HepG2 (cell line): Measurements from ENCODE around the gene PEMT. TPM values are rescaled to one million over a fixed set of nuclear protein-coding genes. Genes with fewer than 3 reads are reported as not detected.

Experiments
- CHD2 ChIP-seq: IDR thresholded peaks from 2 replicates; pipeline ENCODE4 v1.6.1; 2011; ENCODE audit warnings: low read depth, low read length, improper control_type of control experiment
- GTF2F1 ChIP-seq: fragments of 150-350 bp; IDR thresholded peaks from 2 replicates; pipeline ENCODE4 v1.6.1; 2014; ENCODE audit warnings: low read length
- HDAC6 ChIP-seq: fragments of 200-600 bp; sonication (generic); IDR thresholded peaks from 2 replicates; pipeline ENCODE4 v1.7.0; 2017; ENCODE audit warnings: mild to moderate bottlenecking, antibody characterized with exemption, low read length, low read depth
- HMG20B ChIP-seq: conservative IDR thresholded peaks from 2 replicates; pipeline ENCODE4 v1.6.1; 2016; ENCODE audit warnings: missing genetic modification reagents, missing compliant biosample characterization
- IRF2 ChIP-seq: IDR thresholded peaks from 2 replicates; pipeline ENCODE4 v1.6.1; 2018; ENCODE audit warnings: missing genetic modification reagents, missing compliant biosample characterization
- JDP2 ChIP-seq: sonication (generic); formaldehyde crosslinking; IDR thresholded peaks from 2 replicates; pipeline ENCODE4 v1.8.1; 2022; ENCODE audit warnings: missing genetic modification reagents, borderline replicate concordance
- KLF12 ChIP-seq: sonication (generic); formaldehyde crosslinking; IDR thresholded peaks from 2 replicates; pipeline ENCODE4 v1.4.0; 2020; ENCODE audit warnings: missing genetic modification reagents, borderline replicate concordance
- MLLT10 ChIP-seq: sonication (generic); formaldehyde crosslinking; IDR thresholded peaks from 2 replicates; pipeline ENCODE4 v1.4.0; 2020; ENCODE audit warnings: missing genetic modification reagents
- PAWR ChIP-seq: sonication (generic); formaldehyde crosslinking; IDR thresholded peaks from 2 replicates; pipeline ENCODE4 v1.4.0; 2020; ENCODE audit warnings: missing genetic modification reagents, mild to moderate bottlenecking, borderline replicate concordance
- PHF20 ChIP-seq: sonication (generic); formaldehyde crosslinking; IDR thresholded peaks from 2 replicates; pipeline ENCODE4 v1.5.0; 2020; ENCODE audit warnings: mild to moderate bottlenecking, missing genetic modification reagents
- PTBP1 ChIP-seq: fragments of 200-400 bp; formaldehyde crosslinking; IDR thresholded peaks from 2 replicates; pipeline ENCODE4 v1.6.1; 2018; ENCODE audit warnings: low read length, low read depth; ENCODE audit not compliant: poor library complexity, severe bottlenecking
- SCMH1 ChIP-seq: sonication (generic); formaldehyde crosslinking; IDR thresholded peaks from 2 replicates; pipeline ENCODE4 v1.9.0; 2021; ENCODE audit warnings: missing genetic modification reagents, mild to moderate bottlenecking, borderline replicate concordance
- TBX2 ChIP-seq: sonication (generic); formaldehyde crosslinking; IDR thresholded peaks from 2 replicates; pipeline ENCODE4 v1.5.0; 2020; ENCODE audit warnings: missing genetic modification reagents, mild to moderate bottlenecking, borderline replicate concordance
- ZBTB7B ChIP-seq: sonication (generic); formaldehyde crosslinking; IDR thresholded peaks from 2 replicates; pipeline ENCODE4 v1.4.0; 2020; ENCODE audit warnings: missing genetic modification reagents
- ZEB1 ChIP-seq: IDR thresholded peaks from 2 replicates; pipeline ENCODE4 v1.6.1; 2012; ENCODE audit warnings: mild to moderate bottlenecking, low read depth, inconsistent platforms; ENCODE audit not compliant: insufficient replicate concordance
- ZNF33A ChIP-seq: sonication (generic); formaldehyde crosslinking; IDR thresholded peaks from 2 replicates; pipeline ENCODE4 v1.5.1; 2020; ENCODE audit warnings: missing genetic modification reagents, mild to moderate bottlenecking, moderate library complexity, borderline replicate concordance
- ZNF563 ChIP-seq: sonication (generic); formaldehyde crosslinking; IDR thresholded peaks from 2 replicates; pipeline ENCODE4 v1.8.0; 2022; ENCODE audit warnings: mild to moderate bottlenecking, moderate library complexity, missing genetic modification reagents
- ZNF607 ChIP-seq: sonication (generic); formaldehyde crosslinking; IDR thresholded peaks from 2 replicates; pipeline ENCODE4 v1.5.1; 2020; ENCODE audit warnings: missing genetic modification reagents, mild to moderate bottlenecking, borderline replicate concordance
- ZNF737 ChIP-seq: sonication (generic); formaldehyde crosslinking; IDR thresholded peaks from 2 replicates; pipeline ENCODE4 v1.5.0; 2020; ENCODE audit warnings: missing genetic modification reagents, mild to moderate bottlenecking, borderline replicate concordance
- polyA plus RNA-seq, 8 experiments: library from polyadenylated mRNA; depleted of rRNA in 3 of 8; stranded (reverse) in 7 of 8; unstranded in 1 of 8; fragments of >200 nt; fragmentation: Illumina TruSeq in 4 of 8; extraction: Trizol in 4 of 8; gene quantifications; 2 replicates each; pipeline versions ENCODE4 v1.2.1 to v1.2.3, GENCODE V29; 2011 to 2016; ENCODE audit warnings: low read depth in 4 of 8, missing spikeins in 1 of 8, mixed read lengths in 1 of 8; ENCODE audit not compliant: insufficient read depth in 1 of 8
- total RNA-seq, 5 experiments: library from RNA; depleted of rRNA; stranded (reverse); fragments of >200 nt; fragmentation: Illumina TruSeq; extraction: Trizol; gene quantifications; 2 replicates each; pipeline ENCODE4 v1.2.3, GENCODE V29; 2016; ENCODE audit warnings: low read depth in 1 of 5
- TF ChIP-seq, protein P1 (sequence below): sonication (generic); formaldehyde crosslinking; IDR thresholded peaks from 2 replicates; pipeline ENCODE4 v1.4.0; 2020; ENCODE audit warnings: missing genetic modification reagents
- TF ChIP-seq, protein P2 (sequence below): sonication (generic); formaldehyde crosslinking; IDR thresholded peaks from 2 replicates; pipeline ENCODE4 v1.5.0; 2020; ENCODE audit warnings: missing genetic modification reagents
- TF ChIP-seq, protein P3 (sequence below): sonication (generic); formaldehyde crosslinking; conservative IDR thresholded peaks from 2 replicates; pipeline ENCODE4 v1.4.0; 2020; ENCODE audit warnings: missing genetic modification reagents
- TF ChIP-seq, protein P4 (sequence below): sonication (generic); formaldehyde crosslinking; IDR thresholded peaks from 2 replicates; pipeline ENCODE4 v1.8.1; 2023; ENCODE audit warnings: missing genetic modification reagents, mild to moderate bottlenecking, borderline replicate concordance
- TF ChIP-seq, protein P5 (sequence below): fragments of 450-650 bp; IDR thresholded peaks from 2 replicates; pipeline ENCODE4 v1.6.1; 2017

Gene PEMT
- total and polyA plus RNA-seq, 2 of the 13 experiments (the other 11 are each of a cell fraction or from before 2014, with no cell fraction given), result 31.7 to 43.6 TPM

DNA sequence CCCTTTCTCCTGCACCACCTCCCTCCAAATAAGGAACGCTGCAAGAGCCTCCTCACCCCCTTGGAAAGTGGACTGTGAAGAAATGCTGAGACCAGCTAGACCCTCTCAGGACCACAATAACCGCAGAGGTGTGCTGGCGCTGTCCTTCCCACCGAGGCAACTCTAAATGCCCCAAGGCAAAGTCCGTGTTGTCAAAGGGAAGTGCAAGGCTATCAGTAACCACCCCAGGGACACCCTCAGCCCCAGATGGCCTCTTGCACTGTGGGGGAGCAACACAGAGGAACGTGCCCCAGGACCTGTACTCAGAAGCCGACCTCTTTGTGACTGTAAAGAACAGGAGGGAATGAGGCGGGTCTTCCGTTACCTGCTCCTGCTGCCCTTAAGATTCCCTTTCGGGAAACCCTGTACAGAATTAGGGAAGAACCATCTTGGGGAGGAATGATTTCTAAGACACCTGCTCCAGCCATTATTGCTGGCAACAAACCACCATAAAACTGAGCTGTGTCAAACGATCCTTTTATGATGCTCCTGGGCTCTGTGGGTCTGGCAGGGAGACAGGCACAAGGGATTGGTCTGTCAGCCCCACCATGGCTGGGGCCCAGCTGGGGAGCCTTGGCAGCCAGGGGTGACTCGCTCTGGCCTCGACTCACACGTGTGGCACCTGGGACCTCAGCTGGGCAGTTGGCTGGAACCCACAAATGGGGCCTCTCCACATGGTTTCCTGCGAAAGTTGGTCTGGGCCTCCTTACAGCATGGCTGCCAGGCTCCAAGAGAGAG lies 129.3 kb downstream of the PEMT start (continued):
- TF ChIP-seq KLF12 (CRISPR knock-in tag), result no peak
- TF ChIP-seq, protein P1, sequence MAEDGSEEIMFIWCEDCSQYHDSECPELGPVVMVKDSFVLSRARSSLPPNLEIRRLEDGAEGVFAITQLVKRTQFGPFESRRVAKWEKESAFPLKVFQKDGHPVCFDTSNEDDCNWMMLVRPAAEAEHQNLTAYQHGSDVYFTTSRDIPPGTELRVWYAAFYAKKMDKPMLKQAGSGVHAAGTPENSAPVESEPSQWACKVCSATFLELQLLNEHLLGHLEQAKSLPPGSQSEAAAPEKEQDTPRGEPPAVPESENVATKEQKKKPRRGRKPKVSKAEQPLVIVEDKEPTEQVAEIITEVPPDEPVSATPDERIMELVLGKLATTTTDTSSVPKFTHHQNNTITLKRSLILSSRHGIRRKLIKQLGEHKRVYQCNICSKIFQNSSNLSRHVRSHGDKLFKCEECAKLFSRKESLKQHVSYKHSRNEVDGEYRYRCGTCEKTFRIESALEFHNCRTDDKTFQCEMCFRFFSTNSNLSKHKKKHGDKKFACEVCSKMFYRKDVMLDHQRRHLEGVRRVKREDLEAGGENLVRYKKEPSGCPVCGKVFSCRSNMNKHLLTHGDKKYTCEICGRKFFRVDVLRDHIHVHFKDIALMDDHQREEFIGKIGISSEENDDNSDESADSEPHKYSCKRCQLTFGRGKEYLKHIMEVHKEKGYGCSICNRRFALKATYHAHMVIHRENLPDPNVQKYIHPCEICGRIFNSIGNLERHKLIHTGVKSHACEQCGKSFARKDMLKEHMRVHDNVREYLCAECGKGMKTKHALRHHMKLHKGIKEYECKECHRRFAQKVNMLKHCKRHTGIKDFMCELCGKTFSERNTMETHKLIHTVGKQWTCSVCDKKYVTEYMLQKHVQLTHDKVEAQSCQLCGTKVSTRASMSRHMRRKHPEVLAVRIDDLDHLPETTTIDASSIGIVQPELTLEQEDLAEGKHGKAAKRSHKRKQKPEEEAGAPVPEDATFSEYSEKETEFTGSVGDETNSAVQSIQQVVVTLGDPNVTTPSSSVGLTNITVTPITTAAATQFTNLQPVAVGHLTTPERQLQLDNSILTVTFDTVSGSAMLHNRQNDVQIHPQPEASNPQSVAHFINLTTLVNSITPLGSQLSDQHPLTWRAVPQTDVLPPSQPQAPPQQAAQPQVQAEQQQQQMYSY (CRISPR knock-in tag), result no peak
- no peak for TF ChIP-seq GTF2F1
- no peak for TF ChIP-seq ZNF737
- TF ChIP-seq, protein P2, sequence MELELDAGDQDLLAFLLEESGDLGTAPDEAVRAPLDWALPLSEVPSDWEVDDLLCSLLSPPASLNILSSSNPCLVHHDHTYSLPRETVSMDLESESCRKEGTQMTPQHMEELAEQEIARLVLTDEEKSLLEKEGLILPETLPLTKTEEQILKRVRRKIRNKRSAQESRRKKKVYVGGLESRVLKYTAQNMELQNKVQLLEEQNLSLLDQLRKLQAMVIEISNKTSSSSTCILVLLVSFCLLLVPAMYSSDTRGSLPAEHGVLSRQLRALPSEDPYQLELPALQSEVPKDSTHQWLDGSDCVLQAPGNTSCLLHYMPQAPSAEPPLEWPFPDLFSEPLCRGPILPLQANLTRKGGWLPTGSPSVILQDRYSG (CRISPR knock-in tag), result no peak
- TF ChIP-seq ZBTB7B (CRISPR knock-in tag), result peak; percentile 69
- TF ChIP-seq ZEB1, result no peak
- no peak for TF ChIP-seq PTBP1
- no peak for TF ChIP-seq HMG20B (CRISPR knock-in tag)
- TF ChIP-seq, protein P3, sequence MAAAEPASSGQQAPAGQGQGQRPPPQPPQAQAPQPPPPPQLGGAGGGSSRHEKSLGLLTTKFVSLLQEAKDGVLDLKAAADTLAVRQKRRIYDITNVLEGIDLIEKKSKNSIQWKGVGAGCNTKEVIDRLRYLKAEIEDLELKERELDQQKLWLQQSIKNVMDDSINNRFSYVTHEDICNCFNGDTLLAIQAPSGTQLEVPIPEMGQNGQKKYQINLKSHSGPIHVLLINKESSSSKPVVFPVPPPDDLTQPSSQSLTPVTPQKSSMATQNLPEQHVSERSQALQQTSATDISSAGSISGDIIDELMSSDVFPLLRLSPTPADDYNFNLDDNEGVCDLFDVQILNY, result no peak
- no peak for TF ChIP-seq PHF20 (CRISPR knock-in tag)
- TF ChIP-seq CHD2, result no peak
- peak; percentile 86; the same call in 1 of the 2 replicates for TF ChIP-seq TBX2 (CRISPR knock-in tag)
- TF ChIP-seq ZNF33A (CRISPR knock-in tag), result no peak
- peak; percentile 78; the same call in 1 of the 2 replicates for TF ChIP-seq ZNF607
- no peak for TF ChIP-seq PAWR (CRISPR knock-in tag)
- no peak for TF ChIP-seq JDP2 (CRISPR knock-in tag)
- TF ChIP-seq, protein P4, sequence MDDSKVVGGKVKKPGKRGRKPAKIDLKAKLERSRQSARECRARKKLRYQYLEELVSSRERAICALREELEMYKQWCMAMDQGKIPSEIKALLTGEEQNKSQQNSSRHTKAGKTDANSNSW (CRISPR knock-in tag), result no peak
- TF ChIP-seq HDAC6, result no peak
- no peak for TF ChIP-seq SCMH1 (CRISPR knock-in tag)
- TF ChIP-seq, protein P5, sequence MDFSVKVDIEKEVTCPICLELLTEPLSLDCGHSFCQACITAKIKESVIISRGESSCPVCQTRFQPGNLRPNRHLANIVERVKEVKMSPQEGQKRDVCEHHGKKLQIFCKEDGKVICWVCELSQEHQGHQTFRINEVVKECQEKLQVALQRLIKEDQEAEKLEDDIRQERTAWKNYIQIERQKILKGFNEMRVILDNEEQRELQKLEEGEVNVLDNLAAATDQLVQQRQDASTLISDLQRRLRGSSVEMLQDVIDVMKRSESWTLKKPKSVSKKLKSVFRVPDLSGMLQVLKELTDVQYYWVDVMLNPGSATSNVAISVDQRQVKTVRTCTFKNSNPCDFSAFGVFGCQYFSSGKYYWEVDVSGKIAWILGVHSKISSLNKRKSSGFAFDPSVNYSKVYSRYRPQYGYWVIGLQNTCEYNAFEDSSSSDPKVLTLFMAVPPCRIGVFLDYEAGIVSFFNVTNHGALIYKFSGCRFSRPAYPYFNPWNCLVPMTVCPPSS, result no peak
- no peak for TF ChIP-seq MLLT10 (CRISPR knock-in tag)
- TF ChIP-seq IRF2, result peak; percentile 76
- TF ChIP-seq ZNF563, result peak; percentile 72; the same call in 1 of the 2 replicates
